ENCODE results near the gene NPAS3. TPM values are rescaled to one million over a fixed set of nuclear protein-coding genes. Genes with fewer than 3 reads are reported as not detected.

NPAS3 gene
- total RNA-seq, 1 donor from 2014 or later: 0.95 TPM

DNA sequence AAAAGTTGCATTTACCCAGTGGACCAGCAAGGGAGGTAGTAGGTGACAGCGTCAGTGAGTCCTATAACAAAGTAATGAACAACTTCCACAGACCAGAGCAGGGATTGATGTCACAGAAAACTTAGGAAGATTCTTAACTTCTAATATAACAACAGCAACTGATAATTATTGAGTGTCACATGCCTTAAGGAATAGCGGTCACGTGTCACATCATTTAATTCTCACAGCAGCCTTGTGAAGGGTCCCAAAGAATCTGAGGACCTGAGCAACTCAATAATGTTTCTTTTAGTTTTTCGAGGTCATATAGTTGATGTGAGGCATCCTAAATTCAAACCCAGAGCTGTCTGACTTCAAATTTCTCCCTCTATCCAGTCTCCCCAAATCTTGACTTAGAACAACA is 590.0 kb downstream of the NPAS3 start:
- no peak for DNase-seq
- H3K27ac ChIP-seq: no peak overlapping the region
- no peak overlapping the region for H3K4me3 ChIP-seq
- H3K9me3 ChIP-seq: no peaks in the 10 kb centered on the region
- H3K36me3 ChIP-seq: no peaks in the 10 kb centered on the region
- intact Hi-C loops (cut with DNase I): no loop called here
- ATAC-seq: no peak
- H3K27me3 ChIP-seq (ENCODE audit: low read depth): no peaks in the 10 kb centered on the region
- TF ChIP-seq, protein P1, sequence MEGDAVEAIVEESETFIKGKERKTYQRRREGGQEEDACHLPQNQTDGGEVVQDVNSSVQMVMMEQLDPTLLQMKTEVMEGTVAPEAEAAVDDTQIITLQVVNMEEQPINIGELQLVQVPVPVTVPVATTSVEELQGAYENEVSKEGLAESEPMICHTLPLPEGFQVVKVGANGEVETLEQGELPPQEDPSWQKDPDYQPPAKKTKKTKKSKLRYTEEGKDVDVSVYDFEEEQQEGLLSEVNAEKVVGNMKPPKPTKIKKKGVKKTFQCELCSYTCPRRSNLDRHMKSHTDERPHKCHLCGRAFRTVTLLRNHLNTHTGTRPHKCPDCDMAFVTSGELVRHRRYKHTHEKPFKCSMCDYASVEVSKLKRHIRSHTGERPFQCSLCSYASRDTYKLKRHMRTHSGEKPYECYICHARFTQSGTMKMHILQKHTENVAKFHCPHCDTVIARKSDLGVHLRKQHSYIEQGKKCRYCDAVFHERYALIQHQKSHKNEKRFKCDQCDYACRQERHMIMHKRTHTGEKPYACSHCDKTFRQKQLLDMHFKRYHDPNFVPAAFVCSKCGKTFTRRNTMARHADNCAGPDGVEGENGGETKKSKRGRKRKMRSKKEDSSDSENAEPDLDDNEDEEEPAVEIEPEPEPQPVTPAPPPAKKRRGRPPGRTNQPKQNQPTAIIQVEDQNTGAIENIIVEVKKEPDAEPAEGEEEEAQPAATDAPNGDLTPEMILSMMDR (IDR thresholded peaks at IDR 0.05): no peak
- no peaks in the 10 kb centered on the region for H3K4me1 ChIP-seq

DNA sequence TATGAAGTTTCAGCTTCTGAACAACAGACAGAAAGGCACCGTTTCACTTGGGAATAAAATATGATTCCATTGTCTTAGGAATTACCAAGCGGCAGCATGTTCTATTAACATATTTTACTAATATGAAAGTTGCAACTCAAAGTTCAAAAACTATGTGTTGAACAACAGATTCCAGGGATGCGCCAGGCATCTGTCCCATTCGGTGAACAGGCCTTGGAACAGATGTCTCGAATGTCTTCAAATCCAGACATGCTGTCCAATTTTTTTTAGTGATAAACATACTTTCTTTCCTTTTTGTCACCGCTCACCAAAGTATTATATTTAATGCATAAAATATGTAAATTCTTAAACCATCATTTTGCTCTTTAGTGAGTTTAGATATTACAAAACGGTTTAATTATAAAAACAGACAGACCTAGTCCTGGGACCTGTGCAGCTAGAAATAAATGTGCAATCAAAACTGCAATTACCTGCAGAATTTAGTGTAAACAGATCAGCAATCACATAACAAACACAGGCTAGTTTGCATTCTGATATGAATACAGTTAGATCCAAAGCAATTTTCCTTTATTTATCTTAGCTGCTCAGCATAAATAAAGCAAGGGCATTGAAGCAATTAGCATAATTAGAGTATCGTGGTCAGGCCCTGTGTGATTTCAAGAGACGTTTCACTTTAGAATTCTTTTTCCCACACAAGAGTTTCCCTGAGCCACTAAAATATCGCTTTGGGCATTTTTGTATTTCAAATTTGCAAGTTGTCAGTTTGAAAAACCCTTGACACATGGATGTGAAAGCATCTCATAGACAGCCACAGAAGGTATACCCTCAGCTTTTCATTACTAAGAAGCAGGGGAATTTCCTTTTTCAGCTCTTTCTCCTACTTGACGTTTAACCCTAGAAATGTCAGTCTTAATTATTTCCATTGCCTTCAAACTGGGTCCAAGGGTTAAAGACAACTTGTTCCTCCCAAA is 591.4 kb downstream of the NPAS3 start:
- no peaks in the 10 kb centered on the region for H3K27me3 ChIP-seq (ENCODE audit: low read depth)
- DNase-seq (no peak), ATAC-seq (no peak)
- TF ChIP-seq, protein P1 (IDR thresholded peaks at IDR 0.05): no peak
- intact Hi-C loops (cut with DNase I): no loop called here
- H3K9me3 ChIP-seq: no peaks in the 10 kb centered on the region
- no peaks in the 10 kb centered on the region for H3K4me1 ChIP-seq
- H3K36me3 ChIP-seq: no peaks in the 10 kb centered on the region
- H3K27ac ChIP-seq: no peak overlapping the region
- H3K4me3 ChIP-seq: no peak overlapping the region

DNA sequence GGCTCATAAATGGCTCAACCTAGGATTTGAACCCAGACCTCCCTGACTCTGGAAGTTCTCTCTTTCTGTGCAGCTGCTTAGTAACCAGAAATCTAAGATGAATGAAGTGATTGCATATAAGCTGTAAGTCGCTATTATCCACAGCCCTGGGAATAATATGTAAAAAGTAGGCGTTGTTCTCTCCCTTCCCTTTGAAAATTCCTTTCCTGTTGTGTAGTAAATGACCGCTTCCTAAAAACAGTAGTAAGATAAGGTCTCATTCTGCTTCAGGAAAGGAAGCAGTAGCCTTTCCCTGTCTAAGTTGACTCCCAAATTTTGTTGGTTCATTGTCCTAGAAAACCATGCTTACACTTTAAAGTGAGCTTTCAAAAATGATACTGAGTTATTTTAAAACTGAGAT is 593.9 kb downstream of the NPAS3 start:
- no peaks in the 10 kb centered on the region for H3K9me3 ChIP-seq
- no peaks in the 10 kb centered on the region for H3K27me3 ChIP-seq (ENCODE audit: low read depth)
- intact Hi-C loops (cut with DNase I): no loop called here
- H3K27ac ChIP-seq: no peak overlapping the region
- TF ChIP-seq, protein P1 (IDR thresholded peaks at IDR 0.05): no peak
- no peak overlapping the region for H3K4me3 ChIP-seq
- no peaks in the 10 kb centered on the region for H3K4me1 ChIP-seq
- H3K36me3 ChIP-seq: no peaks in the 10 kb centered on the region
- DNase-seq (no peak), ATAC-seq (no peak)

DNA sequence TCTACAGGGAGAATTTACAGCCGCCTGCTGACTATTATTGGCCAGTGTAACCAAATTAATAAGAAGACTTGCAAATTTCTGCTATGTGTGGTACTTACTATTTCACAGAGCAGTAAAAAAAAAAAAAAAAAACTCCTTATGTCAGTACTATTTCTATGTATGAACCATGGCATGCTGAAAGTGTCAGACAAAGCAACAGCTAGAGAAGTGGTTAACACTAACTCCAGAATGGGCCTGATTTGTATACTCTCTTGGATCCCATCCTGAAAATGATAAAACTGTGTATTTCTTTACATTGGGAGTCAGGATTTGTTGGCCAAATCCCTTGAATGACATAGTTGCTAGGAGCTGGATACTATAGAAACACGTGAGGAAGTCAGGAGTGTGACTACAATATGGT is 595.4 kb downstream of the NPAS3 start:
- no peak for DNase-seq
- H3K36me3 ChIP-seq: no peaks in the 10 kb centered on the region
- H3K4me3 ChIP-seq: no peak overlapping the region
- no peak for ATAC-seq
- no peak overlapping the region for H3K27ac ChIP-seq
- no peaks in the 10 kb centered on the region for H3K27me3 ChIP-seq (ENCODE audit: low read depth)
- intact Hi-C loops (cut with DNase I): no loop called here
- no peaks in the 10 kb centered on the region for H3K4me1 ChIP-seq
- no peaks in the 10 kb centered on the region for H3K9me3 ChIP-seq
- TF ChIP-seq, protein P1 (IDR thresholded peaks at IDR 0.05): no peak

DNA sequence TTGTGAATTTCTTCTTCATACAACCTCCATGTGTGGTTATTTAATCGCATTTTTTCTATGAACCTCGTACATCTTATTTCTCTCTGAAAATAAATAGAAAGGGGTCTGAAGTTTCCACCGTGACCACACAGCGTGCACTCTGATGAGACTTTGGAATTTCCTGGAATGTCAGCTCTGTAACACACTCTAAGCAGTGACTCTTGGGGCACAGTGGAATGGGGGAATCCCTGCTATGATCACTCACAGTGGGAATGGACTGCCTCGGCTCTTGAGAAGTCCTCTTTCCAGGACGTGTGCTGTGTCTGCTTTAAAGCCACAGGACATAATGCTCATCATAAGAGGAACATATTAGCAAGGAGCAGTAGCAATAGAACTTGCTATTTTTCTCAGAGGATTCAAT is 596.0 kb downstream of the NPAS3 start:
- DNase-seq: no peak
- Histone ChIP-seq H3K27me3 (ENCODE audit: low read depth) (no peaks in the 10 kb centered on the region), H3K27ac (no peak overlapping the region), H3K9me3 (no peaks in the 10 kb centered on the region), H3K36me3 (no peaks in the 10 kb centered on the region), H3K4me3 (no peak overlapping the region), H3K4me1 (no peaks in the 10 kb centered on the region)
- intact Hi-C loops (cut with DNase I): no loop called here
- ATAC-seq: no peak
- TF ChIP-seq, protein P1 (IDR thresholded peaks at IDR 0.05): no peak
